ENCODE measurements around the gene RARB.

RARB gene

GRCh38 chr3:25582242-25582641 lies 154.2 kb downstream of the RARB start:
- peak; percentile 45 for DNase-seq

- no peak for DNase-seq
Observed at GRCh38 chr3:25583343-25583742, 155.3 kb downstream of the RARB start.

GRCh38 chr3:25584011-25584789 lies 156.1 kb downstream of the RARB start:
- DNase-seq, result no peak

GRCh38 chr3:25585361-25586166 lies 157.5 kb downstream of the RARB start:
- DNase-seq, result peak; percentile 32

- DNase-seq, result no peak
Observed at GRCh38 chr3:25586167-25586505, 158.1 kb downstream of the RARB start.

DNA sequence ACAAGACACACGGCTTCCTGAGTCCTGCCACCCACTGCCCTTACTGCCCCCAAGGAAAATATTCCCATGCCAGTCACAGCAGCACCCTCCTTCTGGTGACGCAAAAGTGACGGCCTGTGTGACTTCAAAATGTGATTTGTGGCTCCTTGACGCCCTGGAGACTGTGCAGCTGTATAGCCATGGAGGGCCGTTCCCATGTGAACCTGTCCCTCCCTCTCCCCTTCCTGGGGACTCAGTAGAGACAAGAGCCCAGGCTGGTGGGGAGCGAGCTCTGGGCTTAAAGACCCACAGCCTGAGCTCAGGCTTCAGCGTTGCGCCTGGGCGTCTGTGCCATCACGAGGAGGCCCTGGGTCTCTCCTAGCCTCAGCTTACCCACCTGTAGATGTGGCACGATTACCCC lies 158.5 kb downstream of the RARB start:
- no peak for DNase-seq

DNA sequence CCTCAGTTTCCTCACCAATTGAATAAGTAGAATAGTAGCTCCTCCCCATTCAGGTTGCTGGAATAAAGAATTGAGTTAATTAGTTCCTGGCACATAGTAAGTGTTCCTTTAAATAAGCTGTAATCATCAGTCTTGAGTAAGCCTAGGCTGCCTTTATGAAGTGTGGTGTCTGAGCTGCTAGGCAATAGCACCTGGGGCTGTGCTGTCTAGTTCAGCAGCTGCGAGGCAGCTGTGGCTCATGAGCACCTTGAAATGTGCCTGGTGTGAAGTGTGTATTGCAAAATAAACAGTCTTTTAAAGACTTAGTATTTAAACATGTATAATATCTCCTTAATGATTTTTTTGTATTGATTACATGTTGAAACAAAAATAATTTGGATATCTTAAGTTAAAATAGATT lies 159.0 kb downstream of the RARB start:
- no peak for DNase-seq

DNA sequence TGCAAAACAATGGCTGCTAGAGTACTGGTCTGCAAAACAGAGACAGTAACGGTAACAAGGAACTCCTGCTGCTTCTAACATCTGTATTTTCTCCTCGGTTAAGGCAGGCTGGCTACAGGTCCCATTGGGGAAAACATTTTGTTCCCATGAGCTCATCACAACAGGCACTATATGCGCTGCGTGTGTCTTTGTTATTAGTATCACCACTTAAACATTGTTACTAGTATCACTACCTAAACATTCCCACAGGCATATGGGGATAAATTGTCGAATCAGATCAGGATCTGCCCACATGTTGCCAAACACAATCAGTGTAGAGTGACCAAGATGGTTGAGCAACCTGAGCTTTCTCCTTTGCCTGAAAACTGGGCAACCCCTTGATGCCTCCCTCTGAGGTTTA lies 159.5 kb downstream of the RARB start:
- DNase-seq, result no peak

- DNase-seq, result no peak
Observed at GRCh38 chr3:25587975-25588374, 159.9 kb downstream of the RARB start.

DNA sequence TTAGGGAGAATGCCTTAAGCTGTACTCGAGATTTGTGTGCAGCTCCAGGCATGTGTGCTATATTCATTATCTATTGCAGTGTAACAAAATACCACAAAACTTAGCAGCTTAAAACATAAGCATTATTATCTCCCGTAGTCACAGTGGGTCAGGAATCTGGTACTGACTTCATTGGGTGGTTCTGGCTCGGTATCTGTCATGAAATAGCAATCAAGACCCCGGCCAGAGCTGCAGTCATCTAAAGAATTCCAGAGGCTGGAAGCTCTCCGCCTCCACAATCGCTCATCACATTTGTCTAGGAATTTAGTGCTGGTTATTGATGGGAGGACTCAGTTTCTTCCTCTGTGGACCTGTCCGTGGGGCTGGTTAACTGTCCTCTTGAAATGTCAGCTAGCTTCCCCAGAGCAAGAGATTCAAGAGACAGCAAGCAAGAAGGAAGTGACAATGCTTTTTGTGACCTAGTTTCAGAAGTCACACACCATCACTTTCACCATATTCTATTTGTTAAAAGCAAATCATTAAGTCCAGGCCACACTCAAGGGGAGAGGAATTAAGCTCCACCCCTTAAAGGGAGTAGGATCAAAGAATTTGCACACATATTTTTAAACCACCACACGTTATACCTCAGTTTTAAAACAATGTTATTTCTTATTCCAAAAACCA lies 160.5 kb downstream of the RARB start:
- no peak for DNase-seq

DNA sequence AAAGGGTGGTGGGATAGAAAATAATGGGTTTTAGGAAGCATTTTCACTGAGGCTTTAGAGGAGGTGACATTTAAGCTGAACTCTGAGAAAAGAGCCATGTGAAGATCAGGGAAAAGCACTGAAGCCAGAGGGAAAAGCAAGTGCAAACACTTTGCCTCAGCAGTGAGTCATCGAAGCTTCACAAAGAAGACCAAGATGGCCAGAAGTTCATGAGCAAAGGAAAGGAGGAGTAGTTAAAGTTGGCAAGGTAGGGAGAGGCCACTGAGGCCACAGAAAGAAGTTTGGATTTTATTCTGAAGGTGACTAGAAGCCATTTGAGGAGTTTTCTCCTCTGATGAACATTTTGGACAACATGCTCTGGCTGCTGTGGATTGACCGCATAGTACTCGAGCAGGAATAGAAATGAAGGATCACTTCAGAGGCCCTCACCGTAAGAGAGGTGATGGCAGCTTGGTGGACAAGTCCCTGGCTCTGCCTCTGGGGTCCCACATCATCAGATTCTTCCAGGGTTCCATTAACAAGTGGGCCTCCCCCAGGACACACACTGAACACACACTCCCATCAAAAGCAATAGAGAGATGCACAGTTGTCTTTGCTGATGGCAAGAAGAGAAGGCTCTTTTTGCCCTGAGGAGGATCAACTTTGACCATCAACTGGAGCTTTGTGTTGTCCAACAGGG lies 161.2 kb downstream of the RARB start:
- no peak for DNase-seq

DNA sequence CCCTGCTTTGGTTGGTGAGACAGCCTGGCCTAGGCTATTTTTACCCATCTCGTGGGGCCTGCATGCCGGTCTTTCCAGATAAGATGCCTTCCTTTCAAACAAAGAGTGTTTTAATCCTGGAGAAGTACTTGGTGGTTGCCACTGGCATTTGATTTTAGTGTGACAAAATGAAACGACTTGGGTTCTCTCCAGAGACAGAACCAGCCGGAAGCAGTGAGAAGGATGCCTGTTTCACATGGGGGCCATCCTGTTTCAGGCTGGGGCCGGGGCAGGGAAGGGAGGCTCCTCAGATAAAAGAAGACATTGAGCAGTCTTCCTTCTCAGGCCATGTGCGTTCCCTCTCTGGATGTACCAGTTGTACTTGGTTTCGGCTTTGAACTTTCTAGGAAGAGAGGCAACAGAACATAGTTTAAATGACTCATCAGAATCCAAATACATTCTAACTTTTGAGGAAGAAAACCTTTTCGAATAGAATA lies 161.8 kb downstream of the RARB start:
- no peak for DNase-seq

DNA sequence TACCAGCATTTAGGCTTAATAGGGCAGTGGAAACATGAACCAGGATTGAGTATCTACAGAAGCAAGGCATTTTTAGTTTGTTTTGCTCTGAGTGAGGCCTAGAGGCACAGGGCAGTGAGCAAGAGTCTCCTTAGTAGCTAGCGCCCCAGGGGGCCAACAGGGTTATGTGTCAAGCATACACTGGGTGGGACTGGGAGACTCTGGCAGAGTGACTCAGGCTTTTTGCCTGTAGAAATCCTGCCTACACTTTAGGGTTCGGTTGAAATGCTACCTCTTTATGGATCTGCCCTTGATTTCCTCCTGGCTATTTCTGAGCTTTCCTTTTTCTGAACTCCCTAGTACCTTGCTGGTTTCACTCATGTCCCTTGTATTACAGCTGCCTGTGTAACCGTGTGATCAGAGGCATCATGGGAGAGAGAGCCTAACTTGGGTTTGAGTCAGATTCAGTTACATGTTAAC lies 164.5 kb downstream of the RARB start:
- peak; percentile 70 for DNase-seq

DNA sequence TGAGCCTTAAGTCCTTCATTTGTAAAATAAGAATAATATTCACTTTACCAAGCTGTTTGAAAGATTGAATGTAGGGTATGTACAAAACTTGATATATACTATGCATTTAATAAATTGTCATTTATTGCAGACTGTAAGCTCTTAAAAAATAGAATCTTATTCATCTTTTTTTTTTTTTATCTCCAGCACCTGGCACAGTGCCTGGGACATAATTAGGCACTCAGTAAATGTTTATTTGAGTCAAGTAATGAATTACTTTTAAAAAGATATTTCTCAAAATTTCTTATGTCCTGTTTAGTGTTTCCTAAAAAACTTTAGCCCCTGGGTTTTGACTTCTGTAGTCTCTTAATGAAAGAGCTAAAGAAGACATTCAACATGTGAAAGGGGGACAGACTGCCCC lies 164.9 kb downstream of the RARB start:
- no peak for DNase-seq

GRCh38 chr3:25594007-25594502 lies 166.0 kb downstream of the RARB start:
- no peak for DNase-seq

- DNase-seq, result no peak
Observed at GRCh38 chr3:25597535-25598101, 169.6 kb downstream of the RARB start.

GRCh38 chr3:25603703-25604102 lies 175.6 kb downstream of the RARB start:
- DNase-seq, result no peak

GRCh38 chr3:25604107-25604805 lies 176.2 kb downstream of the RARB start:
- DNase-seq, result no peak

- DNase-seq, result no peak
Observed at GRCh38 chr3:25610167-25610566, 182.1 kb downstream of the RARB start.

DNA sequence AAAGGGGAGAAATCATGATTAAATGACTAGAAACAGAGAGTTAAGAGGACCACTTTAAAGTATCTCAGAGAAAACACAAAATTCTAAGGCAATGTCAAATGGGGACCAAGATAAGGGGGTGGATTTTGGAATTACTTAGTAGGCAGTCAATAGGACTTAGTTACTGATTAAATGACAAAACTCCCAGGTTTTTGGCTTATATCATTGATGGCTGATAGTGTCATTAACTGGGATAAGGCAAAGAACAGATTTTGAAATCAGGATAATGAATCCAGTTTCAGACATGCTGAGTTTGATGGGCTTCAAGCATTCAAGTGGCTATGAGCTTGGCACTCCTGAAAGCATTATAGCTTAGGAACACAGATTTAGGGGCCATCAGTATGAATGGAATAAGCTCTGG lies 182.7 kb downstream of the RARB start:
- no peak for DNase-seq

DNA sequence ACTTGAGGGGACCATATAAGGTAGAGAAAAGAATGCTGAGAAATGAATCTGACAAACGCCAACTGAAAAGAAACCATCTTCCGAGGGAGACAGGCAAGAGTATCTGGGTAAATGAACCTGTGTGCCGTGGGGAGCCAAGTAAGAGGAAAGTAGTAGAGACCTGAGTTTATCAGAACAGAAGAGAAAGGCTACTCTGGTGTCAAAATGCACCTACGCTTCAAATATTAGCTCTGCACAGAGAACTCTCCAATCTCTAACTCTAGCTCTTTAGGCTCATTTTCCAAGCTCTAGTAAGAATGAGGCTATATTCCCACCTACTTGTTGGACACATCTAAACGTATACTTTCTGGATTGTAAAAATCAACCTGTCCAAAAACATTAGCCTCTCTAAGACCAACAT lies 183.1 kb downstream of the RARB start:
- DNase-seq, result no peak

DNA sequence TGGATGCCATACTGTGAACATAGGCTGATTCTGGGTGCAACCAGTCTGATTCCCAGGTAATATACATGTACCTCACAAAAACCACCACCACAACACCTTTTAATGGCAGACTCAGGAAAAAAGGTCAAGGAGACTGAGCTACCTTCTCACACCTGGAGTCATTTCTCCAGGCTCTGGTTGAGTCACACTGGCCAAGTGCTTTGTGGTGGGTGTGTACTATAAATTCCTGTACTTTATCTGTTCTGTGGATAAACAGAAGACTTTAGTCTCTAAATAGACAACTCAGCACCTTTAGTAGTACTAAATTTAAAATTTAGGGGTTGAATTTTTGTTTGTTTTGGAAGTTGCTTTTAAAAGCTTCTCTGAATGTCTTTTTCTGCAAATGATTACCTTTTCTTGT lies 190.0 kb downstream of the RARB start:
- DNase-seq, result no peak

Data from T1000 (cell line).